Activated CD8-positive, alpha-beta T cell treated with anti-CD3 and anti-CD28 coated beads, Interleukin-2, amount 10 ng/mL, durations not matched to agents 7 days and 5 days (primary cell): ENCODE measurements around the gene RET. TPM values are rescaled to one million over a fixed set of nuclear protein-coding genes. Genes with fewer than 3 reads are reported as not detected.

ENCODE experiments used
- ATAC-seq: fragments of 150-1000 bp; cut with Tn5 transposase; one replicate; pipeline ENCODE4 v1.10.0; 2021; ENCODE audit warnings: moderate library complexity
- CTCF ChIA-PET: fragments of 350-600 bp; sonication (Branson Sonifier 250); formaldehyde crosslinking; loops from one replicate; lab custom pipeline; 2021; ENCODE audit warnings: antibody characterized with exemption; lab: Charles Lee
- POLR2A ChIA-PET: fragments of 350-600 bp; sonication (Branson Sonifier 250); formaldehyde crosslinking; loops from one replicate; lab custom pipeline; 2021; ENCODE audit warnings: antibody characterized with exemption; lab: Charles Lee
- DNase-seq: peaks from one replicate; pipeline ENCODE4 v3.0.0-alpha.2; 2020
- H3K27ac Mint-ChIP-seq: one replicate; pipeline ENCODE4 v1.8.0; 2021; ENCODE audit warnings: mild to moderate bottlenecking, mixed read lengths
- H3K27me3 Mint-ChIP-seq: one replicate; pipeline ENCODE4 v1.8.0; 2021; ENCODE audit warnings: low read depth, mixed read lengths
- H3K36me3 Mint-ChIP-seq: one replicate; pipeline ENCODE4 v1.8.0; 2021; ENCODE audit warnings: low read depth, mixed read lengths
- H3K4me1 Mint-ChIP-seq: one replicate; pipeline ENCODE4 v1.8.0; 2021; ENCODE audit warnings: low read depth, mixed read lengths
- H3K4me3 Mint-ChIP-seq: one replicate; pipeline ENCODE4 v1.8.0; 2021; ENCODE audit warnings: mild to moderate bottlenecking, mixed read lengths
- H3K9me3 Mint-ChIP-seq: one replicate; pipeline ENCODE4 v1.8.0; 2022; ENCODE audit warnings: mixed read lengths; ENCODE audit not compliant: insufficient read depth
- total RNA-seq, 2 experiments: library from RNA; stranded (reverse); gene quantifications; one replicate each; pipeline ENCODE4 v1.2.3, GENCODE V29; 2021

RET gene
- total RNA-seq, 2 experiments from 2014 or later: 0.13 to 0.34 TPM

DNA sequence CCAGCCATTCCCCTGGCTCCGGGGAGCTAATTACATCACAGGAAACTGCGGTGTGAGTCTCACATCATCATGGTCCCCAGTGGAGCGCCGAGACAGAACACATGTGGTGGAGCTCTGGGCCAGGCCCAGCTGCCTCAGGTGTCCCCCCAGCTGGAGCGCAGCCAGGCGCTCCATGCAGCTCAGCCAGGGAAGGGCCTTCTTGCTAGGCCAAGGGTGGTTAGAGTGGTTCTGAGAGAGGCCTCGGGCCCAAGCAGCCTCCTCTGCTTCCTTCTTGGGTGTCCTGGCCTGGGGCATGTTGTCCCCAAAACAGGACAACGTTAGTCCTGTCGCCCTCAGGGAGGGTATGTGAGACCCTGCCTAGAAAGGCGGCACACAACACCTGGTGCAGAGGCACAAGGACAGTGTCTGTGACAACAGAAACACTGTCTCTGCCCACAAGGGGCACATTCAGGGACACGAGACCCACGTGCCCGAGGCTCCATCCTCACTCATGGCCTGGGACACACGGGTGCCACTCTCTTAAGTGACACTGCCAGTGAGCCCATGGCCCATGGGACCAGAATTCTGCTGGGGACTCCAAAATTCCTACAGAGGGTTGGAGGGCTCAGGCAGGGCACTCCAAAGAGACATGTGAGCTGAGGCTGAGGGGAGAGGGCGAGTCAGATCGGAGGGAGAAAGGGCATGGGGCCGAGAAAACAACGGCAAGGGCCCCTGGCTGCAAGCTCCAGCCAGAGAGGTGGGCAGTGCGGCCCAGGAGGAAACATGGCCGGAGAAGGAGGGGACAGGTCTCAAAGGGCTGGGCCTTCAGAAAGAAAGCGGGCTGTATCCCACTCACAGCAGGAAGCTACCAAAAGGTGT is 37.0 kb upstream of the RET start:
- no peak for DNase-seq
- no peaks in the 10 kb centered on the region for H3K27me3 Mint-ChIP-seq
- no peak overlapping the region for H3K4me3 Mint-ChIP-seq
- no peaks in the 10 kb centered on the region for H3K9me3 Mint-ChIP-seq
- no peak overlapping the region for H3K27ac Mint-ChIP-seq
- no peaks in the 10 kb centered on the region for H3K4me1 Mint-ChIP-seq
- no peak for ATAC-seq
- ChIA-PET CTCF (no interaction called here), POLR2A (no interaction called here)
- no peaks in the 10 kb centered on the region for H3K36me3 Mint-ChIP-seq

DNA sequence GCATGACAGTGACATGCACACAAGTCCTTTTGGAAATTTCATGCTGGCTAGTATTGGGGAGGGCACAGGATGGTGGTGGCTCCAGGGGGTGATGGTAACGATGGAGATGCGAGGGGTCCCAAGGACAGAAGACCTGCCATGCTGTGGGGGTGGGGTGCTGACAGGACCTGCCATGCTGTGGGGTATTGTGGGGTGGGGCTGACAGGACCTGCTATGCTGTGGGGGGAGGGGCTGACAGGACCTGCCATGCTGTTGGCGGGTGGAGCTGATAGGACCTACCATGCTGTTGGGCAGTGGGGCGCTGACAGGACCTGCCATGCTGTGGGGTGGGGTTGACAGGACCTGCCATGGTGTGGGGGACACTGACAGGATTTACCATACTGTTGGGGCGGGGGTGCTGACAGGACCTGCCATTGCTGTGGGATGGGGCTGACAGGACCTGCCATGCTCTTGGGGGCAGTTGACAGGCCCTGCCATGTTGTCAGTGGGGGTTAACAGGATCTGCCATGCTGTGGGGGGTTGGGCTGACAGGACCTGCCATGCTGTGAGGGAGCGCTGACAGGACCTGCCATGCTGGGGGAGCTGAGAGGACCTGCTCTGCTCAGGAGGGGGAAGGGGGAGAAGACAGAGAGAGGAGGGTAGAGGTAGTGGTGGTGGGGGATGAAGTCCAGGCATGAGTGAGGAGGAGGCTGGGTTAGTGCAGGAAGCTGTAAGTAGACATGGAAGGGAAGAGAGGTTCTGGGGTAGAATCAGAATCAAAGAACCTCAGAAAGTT is 36.2 kb upstream of the RET start:
- ATAC-seq: no peak
- H3K27ac Mint-ChIP-seq: no peak overlapping the region
- DNase-seq: no peak
- H3K4me3 Mint-ChIP-seq: no peak overlapping the region
- no peaks in the 10 kb centered on the region for H3K36me3 Mint-ChIP-seq
- H3K9me3 Mint-ChIP-seq: no peaks in the 10 kb centered on the region
- ChIA-PET POLR2A (no interaction called here), CTCF (no interaction called here)
- H3K4me1 Mint-ChIP-seq: no peaks in the 10 kb centered on the region
- no peaks in the 10 kb centered on the region for H3K27me3 Mint-ChIP-seq

- ChIA-PET POLR2A (no interaction called here), CTCF (no interaction called here)
- no peaks in the 10 kb centered on the region for H3K4me1 Mint-ChIP-seq
- H3K27ac Mint-ChIP-seq: no peak overlapping the region
- H3K27me3 Mint-ChIP-seq: no peaks in the 10 kb centered on the region
- H3K9me3 Mint-ChIP-seq: no peaks in the 10 kb centered on the region
- no peak overlapping the region for H3K4me3 Mint-ChIP-seq
- DNase-seq: no peak
- no peak for ATAC-seq
- no peaks in the 10 kb centered on the region for H3K36me3 Mint-ChIP-seq
Measured at GRCh38 chr10:43041422-43042342, 35.2 kb upstream of the RET start.

DNA sequence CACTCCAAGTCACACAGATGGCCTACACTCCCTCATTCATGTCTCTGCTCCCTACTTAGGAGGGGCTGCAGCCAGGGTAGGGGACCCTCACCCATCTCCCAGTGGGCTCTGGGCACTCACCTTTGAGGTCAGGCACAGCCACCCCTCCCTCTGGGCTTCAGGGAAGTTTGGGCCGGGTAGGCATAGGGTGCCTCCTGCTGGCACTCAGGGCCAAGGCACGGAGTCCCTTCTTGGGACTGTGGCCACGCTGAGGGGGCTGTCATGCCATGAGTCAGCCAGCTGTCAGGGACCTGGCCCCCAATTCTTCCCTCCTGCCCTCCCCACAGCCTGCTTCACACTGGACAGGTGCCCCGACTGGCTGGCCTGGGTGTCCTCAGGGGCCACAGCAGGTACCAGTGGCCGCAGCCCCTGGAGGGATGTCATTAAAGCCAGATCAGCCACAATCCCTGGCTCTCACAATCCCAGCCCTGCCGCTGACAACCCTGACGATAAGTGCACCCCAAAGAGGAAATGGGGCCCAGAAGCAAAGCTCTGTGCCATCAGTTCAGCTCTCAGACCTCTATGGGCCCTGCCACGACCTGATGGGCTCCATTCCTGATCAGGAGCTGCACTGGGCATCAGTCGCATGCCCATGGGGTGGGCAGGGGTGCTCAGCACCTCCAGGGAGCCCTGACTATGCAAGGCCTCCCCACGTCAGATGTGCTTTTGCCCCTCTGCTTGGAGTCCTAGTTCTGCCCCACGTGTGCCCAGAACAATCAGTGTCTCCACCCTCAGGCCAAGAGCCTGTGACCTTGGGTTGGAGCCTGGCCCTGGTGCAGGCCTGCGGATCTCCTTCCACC is 34.1 kb upstream of the RET start:
- Mint-ChIP-seq H3K27me3 (no peaks in the 10 kb centered on the region), H3K4me3 (no peak overlapping the region), H3K4me1 (no peaks in the 10 kb centered on the region), H3K27ac (no peak overlapping the region), H3K9me3 (no peaks in the 10 kb centered on the region), H3K36me3 (no peaks in the 10 kb centered on the region)
- ChIA-PET POLR2A (no interaction called here), CTCF (no interaction called here)
- DNase-seq: no peak
- no peak for ATAC-seq

GRCh38 chr10:43043342-43043772 is 33.5 kb upstream of the RET start:
- Mint-ChIP-seq H3K9me3 (no peaks in the 10 kb centered on the region), H3K4me1 (no peaks in the 10 kb centered on the region), H3K4me3 (no peak overlapping the region), H3K27ac (no peak overlapping the region), H3K27me3 (no peaks in the 10 kb centered on the region), H3K36me3 (no peaks in the 10 kb centered on the region)
- ChIA-PET CTCF (no interaction called here), POLR2A (no interaction called here)
- ATAC-seq (no peak), DNase-seq (no peak)

DNA sequence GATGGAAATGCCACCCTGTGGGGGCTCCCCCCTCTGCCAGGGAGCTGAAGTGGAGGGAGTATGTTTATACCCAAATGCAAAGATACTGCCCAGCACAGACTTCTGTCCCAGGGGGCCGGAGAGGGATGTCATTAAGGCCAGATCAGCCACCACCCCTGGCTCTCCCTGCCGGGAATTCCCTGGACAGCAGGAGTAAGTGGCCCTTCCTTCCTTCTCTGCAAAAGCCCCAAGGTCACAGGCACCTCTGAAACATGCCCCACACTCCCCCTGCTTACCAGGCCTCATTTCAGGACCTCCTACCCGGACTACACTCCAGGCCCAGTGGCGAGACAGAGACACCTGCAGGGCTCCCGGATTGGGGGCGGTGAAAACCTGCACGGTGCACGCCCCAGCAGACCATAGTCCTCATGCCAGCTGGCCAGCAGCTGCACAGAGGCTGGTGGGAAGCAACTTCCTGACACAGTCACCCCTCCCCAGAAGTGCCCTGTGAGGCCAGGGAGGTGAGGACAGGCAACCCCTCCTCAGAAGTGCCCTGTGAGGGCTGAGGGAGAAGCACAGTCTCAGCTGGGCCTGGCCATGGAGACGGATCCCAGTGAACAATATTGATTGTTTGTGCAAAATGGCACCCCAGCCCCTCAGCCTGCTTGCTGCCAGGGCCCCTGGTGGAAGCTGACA is 33.0 kb upstream of the RET start:
- no peak for DNase-seq
- H3K4me1 Mint-ChIP-seq: no peaks in the 10 kb centered on the region
- ChIA-PET POLR2A (no interaction called here), CTCF (no interaction called here)
- ATAC-seq: no peak
- no peaks in the 10 kb centered on the region for H3K36me3 Mint-ChIP-seq
- H3K27ac Mint-ChIP-seq: no peak overlapping the region
- no peaks in the 10 kb centered on the region for H3K27me3 Mint-ChIP-seq
- H3K9me3 Mint-ChIP-seq: no peaks in the 10 kb centered on the region
- H3K4me3 Mint-ChIP-seq: no peak overlapping the region

DNA sequence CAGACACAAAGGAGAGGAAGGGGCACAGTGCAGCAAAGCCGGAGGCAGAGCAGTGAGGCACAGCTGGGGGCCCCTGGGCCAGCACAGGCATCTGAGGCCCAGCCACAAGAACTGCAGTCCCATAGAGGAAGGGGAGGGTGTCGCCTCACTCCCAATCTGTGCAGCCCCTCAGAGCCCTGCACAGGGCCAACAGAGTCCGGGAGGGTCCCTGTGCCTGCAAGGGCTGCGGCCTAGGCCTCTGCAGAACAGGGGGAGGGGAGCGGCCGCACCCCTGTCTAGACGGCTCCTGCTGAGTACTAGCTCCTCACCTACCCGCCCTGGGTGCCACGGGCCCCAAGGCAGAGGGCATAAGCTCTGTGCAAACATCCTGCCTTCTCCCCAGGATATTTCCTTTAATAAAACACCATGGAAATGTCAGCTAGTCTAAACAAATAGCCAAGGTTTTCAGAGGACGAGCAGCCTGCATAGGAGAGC is 32.4 kb upstream of the RET start:
- Mint-ChIP-seq H3K36me3 (no peaks in the 10 kb centered on the region), H3K27me3 (peaks cover 3% of the 10 kb centered on the region), H3K27ac (no peak overlapping the region), H3K4me3 (no peak overlapping the region), H3K4me1 (no peaks in the 10 kb centered on the region), H3K9me3 (no peaks in the 10 kb centered on the region)
- ATAC-seq: no peak
- POLR2A ChIA-PET: no interaction called here
- CTCF ChIA-PET: no interaction called here
- DNase-seq: no peak

DNA sequence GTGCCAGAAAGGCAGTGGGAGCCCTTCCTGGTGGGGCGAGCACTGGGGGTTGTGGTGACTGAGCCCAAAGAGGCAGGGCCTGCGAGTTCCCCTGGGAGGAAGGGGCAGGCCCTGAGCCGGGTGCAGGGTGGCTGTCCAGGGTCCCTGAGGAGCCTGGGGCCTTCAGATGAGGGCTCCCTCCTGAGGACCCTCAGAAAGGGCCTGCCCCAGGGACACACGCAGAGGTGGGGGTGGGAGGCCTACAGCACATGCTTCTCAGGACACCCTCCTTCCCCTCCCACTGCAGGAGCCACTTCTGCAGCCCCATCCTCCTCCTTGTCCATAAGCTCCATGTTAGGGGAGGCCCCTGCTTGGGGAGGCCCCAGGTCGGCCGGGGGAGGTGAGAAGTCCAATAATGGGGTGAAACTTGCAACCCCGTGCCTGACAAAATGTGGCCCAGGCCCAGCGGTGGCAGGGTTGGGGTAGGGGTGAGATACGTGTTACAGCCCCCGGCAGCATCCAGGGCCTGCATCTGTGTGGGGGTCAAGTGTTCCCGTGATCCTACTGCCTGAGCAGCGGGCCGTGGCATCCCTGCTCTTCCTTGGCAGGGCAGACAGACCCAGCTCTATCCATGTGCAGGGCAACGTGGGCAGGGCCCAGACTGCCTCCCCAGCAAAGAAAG is 31.8 kb upstream of the RET start:
- CTCF ChIA-PET: no interaction called here
- Mint-ChIP-seq H3K4me3 (no peak overlapping the region), H3K27me3 (peaks cover 4% of the 10 kb centered on the region), H3K27ac (no peak overlapping the region), H3K9me3 (no peaks in the 10 kb centered on the region), H3K36me3 (no peaks in the 10 kb centered on the region), H3K4me1 (no peaks in the 10 kb centered on the region)
- DNase-seq (no peak), ATAC-seq (no peak)
- POLR2A ChIA-PET: no interaction called here

DNA sequence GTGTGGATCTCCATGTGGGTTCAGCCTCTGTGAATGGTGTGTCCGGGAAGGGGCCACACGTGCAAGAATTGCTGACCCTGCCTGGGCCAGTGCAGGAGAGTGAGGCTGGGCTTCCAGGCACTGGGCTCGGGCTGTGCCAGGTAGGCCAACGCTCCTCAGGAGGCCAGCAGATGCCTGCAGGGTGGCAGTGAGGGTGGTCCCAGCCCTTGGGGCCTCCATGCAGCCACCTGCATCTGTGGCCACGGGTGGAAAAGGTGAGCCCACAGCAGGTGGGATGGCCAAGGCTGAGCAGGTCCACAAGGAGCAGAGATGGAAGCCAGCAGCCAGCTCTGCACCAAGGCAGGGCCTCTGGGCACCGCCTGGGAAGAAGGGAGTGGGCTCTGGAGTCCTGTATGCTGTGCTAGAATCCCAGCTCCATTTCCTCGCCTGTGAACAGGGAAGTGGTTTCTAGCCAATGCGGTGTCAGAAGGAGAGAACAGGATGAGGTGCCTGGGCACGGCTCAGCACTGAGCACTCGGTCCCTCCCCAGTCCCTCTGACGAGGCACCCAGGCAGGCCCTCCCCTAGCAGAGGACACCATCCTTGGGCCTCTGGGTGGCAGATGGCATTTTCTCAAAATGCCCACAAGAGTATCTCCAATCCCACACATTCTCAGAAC is 31.1 kb upstream of the RET start:
- H3K4me3 Mint-ChIP-seq: no peak overlapping the region
- H3K4me1 Mint-ChIP-seq: no peaks in the 10 kb centered on the region
- H3K36me3 Mint-ChIP-seq: no peaks in the 10 kb centered on the region
- H3K9me3 Mint-ChIP-seq: no peaks in the 10 kb centered on the region
- H3K27ac Mint-ChIP-seq: no peak overlapping the region
- POLR2A ChIA-PET: no interaction called here
- ATAC-seq (peak; percentile 23), DNase-seq (no peak)
- H3K27me3 Mint-ChIP-seq: peaks cover 8% of the 10 kb centered on the region
- CTCF ChIA-PET: no interaction called here

GRCh38 chr10:43046288-43046991 is 30.4 kb upstream of the RET start:
- ChIA-PET POLR2A (no interaction called here), CTCF (no interaction called here)
- no peaks in the 10 kb centered on the region for H3K36me3 Mint-ChIP-seq
- no peak overlapping the region for H3K4me3 Mint-ChIP-seq
- DNase-seq (no peak), ATAC-seq (no peak)
- no peak overlapping the region for H3K27ac Mint-ChIP-seq
- H3K9me3 Mint-ChIP-seq: no peaks in the 10 kb centered on the region
- no peaks in the 10 kb centered on the region for H3K4me1 Mint-ChIP-seq
- H3K27me3 Mint-ChIP-seq: peaks cover 10% of the 10 kb centered on the region
